HL-60 (cell line): ENCODE data around the gene WDFY4.

Experiments
- GABPA ChIP-seq: IDR thresholded peaks from 2 replicates; pipeline ENCODE4 v1.6.1; 2012; ENCODE audit warnings: low read depth
- POLR2AphosphoS5 ChIP-seq: IDR thresholded peaks from 2 replicates; pipeline ENCODE4 v1.6.1; 2012; ENCODE audit warnings: low read depth
- TF ChIP-seq, protein P1 (sequence below): IDR thresholded peaks from one replicate; pipeline ENCODE4 v1.5.1; 2011; ENCODE audit warnings: low read length, control low read depth, inconsistent platforms; ENCODE audit not compliant: insufficient read depth
- TF ChIP-seq, protein P2 (sequence below): IDR thresholded peaks from 2 replicates; pipeline ENCODE4 v1.6.1; 2012; ENCODE audit warnings: low read depth; ENCODE audit not compliant: insufficient replicate concordance

GRCh38 chr10:48699011-48699627 is 14.4 kb downstream of the WDFY4 start:
- TF ChIP-seq, protein P1, sequence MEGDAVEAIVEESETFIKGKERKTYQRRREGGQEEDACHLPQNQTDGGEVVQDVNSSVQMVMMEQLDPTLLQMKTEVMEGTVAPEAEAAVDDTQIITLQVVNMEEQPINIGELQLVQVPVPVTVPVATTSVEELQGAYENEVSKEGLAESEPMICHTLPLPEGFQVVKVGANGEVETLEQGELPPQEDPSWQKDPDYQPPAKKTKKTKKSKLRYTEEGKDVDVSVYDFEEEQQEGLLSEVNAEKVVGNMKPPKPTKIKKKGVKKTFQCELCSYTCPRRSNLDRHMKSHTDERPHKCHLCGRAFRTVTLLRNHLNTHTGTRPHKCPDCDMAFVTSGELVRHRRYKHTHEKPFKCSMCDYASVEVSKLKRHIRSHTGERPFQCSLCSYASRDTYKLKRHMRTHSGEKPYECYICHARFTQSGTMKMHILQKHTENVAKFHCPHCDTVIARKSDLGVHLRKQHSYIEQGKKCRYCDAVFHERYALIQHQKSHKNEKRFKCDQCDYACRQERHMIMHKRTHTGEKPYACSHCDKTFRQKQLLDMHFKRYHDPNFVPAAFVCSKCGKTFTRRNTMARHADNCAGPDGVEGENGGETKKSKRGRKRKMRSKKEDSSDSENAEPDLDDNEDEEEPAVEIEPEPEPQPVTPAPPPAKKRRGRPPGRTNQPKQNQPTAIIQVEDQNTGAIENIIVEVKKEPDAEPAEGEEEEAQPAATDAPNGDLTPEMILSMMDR, result no peak
- TF ChIP-seq, protein P2, sequence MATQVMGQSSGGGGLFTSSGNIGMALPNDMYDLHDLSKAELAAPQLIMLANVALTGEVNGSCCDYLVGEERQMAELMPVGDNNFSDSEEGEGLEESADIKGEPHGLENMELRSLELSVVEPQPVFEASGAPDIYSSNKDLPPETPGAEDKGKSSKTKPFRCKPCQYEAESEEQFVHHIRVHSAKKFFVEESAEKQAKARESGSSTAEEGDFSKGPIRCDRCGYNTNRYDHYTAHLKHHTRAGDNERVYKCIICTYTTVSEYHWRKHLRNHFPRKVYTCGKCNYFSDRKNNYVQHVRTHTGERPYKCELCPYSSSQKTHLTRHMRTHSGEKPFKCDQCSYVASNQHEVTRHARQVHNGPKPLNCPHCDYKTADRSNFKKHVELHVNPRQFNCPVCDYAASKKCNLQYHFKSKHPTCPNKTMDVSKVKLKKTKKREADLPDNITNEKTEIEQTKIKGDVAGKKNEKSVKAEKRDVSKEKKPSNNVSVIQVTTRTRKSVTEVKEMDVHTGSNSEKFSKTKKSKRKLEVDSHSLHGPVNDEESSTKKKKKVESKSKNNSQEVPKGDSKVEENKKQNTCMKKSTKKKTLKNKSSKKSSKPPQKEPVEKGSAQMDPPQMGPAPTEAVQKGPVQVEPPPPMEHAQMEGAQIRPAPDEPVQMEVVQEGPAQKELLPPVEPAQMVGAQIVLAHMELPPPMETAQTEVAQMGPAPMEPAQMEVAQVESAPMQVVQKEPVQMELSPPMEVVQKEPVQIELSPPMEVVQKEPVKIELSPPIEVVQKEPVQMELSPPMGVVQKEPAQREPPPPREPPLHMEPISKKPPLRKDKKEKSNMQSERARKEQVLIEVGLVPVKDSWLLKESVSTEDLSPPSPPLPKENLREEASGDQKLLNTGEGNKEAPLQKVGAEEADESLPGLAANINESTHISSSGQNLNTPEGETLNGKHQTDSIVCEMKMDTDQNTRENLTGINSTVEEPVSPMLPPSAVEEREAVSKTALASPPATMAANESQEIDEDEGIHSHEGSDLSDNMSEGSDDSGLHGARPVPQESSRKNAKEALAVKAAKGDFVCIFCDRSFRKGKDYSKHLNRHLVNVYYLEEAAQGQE, result no peak
- TF ChIP-seq POLR2AphosphoS5 (no peak), GABPA (no peak)
